HK-2 (cell line): Measurements from ENCODE around the gene UBE2S.

Experiments
- DNase-seq: peaks from one replicate; pipeline ENCODE4 v3.0.0-alpha.2; 2018; ENCODE audit not compliant: unreplicated experiment

Gene UBE2S

DNA sequence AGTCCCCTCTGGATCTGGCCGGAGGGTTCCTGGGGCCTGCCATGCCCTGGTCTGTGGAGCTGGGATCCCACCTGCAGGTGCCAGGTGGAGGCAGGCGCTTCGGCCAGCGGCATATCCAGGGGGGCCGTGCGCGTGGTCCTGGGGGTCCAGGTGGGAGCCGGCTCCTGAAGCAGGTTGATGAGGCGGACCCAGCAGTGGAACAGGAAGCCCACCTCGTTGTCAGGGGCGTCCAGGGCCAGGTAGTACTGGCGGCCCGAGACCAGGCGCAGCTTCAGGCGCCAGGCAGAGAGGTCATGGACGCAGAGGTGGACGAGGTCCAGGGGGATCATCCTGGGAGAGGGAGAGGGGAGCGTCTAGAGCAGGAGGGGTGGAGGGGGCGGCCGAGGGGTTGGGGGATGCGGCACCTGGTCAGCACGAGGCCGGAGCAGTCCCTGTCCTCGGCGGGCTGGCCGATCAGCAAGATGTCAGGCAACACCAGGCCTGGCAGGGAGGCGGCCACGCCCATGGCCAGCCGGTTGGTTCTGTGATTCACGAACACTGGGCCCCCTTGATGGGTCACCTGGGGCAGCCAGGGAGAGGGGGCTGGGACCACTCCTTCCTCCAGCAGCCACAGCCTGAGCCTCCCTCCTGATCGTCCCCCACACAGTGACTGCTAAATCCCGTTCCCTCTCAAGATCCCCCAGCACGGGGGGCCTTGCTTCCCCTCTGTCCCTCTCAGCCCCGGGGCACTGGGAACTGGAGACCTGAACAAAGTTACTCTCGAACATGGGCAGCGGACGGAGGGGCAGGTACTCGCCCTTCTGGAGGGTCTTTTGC lies 45.2 kb downstream of the UBE2S start:
- no peak for DNase-seq

DNA sequence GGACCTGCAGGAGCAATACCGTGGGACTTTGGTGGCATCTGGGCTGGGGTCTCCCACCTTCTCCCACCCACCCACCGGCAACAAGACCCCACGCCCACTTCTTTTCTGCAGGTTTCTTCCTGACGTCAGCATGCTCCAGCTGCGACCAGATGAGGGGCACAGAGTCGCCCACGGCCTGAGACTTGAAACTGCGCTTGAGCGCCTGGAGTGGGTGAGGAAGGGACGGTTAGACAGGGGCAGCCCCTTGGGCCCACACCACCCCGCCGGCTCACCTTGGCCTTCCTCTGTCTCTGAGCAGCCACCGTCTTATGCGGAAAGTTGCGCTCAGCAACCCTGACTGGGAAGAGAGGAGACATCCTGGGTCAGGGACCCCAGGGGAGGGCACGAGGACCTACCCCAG lies 46.7 kb downstream of the UBE2S start:
- DNase-seq: no peak

DNA sequence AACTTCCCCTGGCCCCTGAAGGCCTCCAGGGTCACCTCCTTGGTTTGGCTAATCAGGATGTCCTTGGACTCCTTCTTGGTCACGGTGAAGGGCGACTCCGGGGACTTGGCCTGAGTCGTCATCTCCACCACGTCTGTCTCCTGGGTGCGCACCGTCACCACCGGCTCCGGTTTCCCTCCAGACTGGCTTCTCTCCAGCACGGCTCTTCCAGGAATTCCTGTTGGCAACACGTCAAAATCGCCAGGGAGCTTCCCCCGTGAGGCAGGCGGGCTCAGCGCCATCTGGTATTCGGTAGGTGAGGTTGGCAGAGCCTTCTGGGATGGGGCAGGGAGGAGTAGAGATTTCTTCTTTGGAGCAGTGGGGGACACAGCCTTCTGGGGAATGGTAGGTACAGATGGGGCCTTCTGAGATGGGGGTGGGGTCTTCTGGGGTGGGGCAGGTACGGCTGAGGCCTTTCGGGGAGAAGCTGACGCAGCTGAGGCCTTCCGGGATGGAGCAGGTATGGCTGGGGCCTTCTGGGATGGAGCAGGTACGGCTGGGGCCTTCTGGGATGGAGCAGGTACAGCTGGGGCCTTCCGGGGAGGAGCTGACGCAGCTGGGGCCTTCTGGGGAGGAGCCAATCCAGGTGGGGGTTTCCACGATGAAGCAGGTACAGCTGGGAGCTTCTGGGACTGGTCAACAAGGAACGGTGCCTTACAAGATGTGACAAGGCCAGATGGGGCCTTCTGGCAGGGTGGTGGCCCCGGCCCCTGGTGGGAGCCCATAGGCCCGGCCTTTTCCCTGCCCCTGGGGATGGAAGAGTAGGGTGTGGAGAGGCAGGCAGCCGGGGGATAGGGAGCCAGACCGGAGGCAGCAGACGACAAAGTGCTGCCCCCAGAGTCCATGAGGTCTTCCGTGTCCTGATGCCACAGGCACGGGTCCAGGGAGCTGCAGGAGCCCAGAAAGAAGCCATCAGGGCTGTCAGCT lies 48.4 kb downstream of the UBE2S start:
- DNase-seq: no peak

DNA sequence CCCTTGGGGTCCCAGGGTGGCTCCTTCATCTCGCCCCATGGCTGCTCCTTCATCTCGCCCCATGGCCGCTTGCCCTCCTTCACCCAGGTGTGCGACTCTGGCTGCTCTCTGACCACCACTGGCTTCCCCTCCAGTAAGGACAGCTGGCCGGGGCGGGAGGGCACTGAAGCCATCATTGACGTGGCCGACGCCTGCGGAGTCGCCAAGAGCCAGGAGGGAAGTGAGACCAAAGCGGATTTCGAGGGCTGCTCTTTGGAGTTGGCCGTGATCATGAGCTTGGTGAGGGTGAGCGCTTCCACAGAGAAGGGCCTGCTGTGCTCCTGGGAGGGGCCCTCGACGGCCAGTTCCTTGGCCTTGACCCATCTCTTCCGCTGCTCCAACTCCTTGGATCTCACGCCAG lies 49.1 kb downstream of the UBE2S start:
- no peak for DNase-seq

DNA sequence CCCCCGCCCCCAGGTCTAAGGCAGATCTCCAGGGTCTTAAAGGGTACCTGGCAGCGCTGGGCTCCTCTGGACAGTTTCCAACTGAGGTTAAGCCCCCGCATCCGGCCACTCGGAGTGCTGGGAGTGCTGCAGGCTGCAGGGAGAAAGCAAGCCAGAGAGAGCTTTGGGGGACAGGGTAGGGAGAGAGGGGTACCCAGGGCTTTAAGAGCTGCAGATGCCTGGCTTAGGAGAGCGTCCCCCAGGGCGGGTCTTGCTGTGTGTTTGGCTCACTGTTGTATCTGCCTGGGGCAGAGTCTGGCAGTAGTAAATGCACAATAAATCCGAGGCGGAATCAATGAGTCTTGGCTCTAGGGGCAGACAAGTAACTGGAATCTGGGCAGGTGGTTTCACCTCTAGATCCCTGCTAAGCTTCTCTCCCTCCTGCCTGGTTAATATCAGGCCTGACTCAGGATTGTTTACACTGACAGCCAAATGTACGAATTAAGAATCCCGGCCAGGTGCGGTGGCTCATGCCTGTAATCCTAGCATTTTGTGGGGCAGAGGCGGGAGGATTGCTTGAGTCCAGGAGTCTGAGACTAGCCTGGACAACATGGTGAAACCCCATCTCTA lies 52.3 kb downstream of the UBE2S start:
- DNase-seq: no peak

DNA sequence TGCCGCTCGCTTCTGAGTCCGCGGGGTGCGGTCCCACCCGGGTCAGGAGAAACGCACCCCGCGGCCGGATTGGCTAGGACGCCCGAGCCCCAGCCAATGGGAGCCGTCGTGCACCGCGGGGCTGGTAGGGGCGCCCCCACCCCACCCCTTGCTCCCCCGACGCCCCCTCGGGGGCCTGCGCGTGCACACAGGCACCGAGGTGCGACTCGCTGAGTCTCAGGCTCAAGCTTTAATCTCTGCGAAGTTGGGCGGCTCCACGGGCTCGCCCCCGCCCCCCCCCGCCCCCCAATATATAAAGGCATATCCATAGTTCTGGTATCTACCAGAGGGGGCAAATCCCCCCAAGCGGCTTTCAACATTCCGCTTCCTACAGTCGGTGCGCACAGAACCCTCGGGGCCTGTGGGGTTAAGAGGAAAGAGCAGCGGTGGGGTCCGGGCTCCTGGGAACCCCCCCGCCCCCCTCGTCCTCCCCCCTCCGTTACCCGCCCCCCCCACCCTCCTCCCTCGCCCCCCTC lies 52.8 kb downstream of the UBE2S start, which contains the start of gene COX6B2:
Gene COX6B2, minus strand, starts transcription at position 22 of the 515 bp plus-strand sequence. CDS start 198 bp downstream, outside the sequence.
- no peak for DNase-seq

DNA sequence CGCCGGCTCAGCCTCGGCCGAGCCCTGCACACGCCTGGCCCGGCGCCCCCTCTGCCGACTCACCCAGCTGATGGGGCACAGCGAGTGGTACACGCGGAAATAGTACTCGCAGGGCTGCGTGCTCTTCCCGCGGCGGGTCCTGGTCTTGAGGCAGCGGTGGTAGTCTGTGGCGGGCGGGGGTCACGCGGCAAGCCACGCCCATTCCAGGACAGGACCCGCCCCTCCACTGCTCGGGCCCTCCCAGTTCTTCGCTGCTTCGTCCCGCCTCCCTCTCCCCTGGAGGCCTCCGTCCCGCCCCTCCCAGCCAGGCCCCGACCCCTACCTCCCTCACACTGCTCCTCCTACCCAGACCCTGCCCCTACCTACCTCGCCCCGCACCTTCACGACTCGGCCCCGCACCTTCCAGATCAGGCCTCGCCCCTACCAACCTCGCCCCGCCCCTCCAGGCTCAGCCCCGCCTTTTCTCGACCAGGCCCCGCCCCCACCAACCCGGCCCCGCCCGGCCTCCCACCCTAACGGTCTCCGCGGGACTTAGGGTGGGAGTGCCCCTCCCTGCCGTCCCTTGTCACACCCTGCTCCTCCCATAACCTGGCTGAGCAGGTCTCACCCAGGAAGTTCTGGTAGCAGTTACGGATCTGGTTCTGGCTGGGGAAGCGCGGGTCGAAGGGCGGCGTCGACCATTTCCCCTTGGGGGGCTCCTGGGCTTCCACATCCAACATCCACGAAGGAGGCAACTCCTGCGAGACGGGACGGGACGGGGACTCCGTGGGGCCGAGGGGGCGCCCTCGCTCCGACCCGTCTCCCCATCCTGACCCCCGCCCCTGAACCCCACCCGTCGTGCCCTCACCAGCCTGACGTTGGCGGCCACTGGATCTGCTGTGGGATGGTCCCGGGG lies 53.5 kb downstream of the UBE2S start:
- peak; percentile 67 for DNase-seq

DNA sequence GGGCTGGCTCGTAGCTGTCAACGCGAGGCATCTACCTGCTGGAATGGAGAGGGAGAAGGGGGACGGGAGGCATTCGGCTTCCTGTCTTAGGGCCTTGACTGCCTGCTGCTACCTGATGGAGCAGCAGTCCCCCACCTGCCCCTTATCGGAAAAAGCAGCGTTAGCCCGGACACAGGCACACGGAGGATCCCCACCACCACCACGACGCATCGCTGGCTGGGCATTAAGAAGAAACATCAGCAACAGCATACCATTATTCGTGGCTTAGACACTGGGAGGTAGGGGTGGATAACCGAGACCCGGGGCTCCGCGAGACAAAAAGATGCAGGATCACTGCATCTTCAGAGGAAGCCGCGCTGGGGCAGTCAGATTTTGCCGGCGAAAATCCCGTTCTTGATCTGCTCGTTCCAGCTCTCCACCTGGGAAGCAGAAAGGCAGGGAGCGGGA lies 54.2 kb downstream of the UBE2S start:
- no peak for DNase-seq

DNA sequence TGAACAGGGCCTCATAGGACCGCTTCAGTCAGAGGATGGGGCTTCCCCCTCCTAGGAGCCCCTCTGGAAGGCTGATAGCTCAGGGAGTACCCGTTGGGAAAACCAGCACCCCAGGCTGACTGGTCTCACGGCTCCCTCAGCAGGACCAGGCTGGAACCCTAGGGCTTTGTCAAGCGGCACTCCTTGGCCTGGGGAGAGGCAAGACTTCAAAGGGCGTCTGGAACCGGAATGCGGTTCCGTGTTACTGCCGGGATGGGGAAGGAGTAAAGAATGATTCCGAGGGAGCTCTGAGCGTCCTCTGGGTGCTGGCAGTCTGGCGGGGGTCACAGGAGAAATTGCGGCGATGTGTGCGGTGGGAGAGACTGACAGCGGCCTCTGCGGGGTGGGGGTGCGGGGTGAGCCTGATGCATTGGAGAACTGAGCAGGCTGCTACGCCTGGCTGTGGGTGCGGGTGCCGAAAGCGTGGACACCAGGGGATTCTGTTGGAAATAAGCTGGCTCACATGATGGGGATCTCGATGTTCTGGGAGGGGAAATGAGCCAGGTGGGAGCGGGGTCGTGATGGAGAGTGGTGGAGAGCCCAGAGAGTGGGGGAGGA lies 54.9 kb downstream of the UBE2S start:
- no peak for DNase-seq

DNA sequence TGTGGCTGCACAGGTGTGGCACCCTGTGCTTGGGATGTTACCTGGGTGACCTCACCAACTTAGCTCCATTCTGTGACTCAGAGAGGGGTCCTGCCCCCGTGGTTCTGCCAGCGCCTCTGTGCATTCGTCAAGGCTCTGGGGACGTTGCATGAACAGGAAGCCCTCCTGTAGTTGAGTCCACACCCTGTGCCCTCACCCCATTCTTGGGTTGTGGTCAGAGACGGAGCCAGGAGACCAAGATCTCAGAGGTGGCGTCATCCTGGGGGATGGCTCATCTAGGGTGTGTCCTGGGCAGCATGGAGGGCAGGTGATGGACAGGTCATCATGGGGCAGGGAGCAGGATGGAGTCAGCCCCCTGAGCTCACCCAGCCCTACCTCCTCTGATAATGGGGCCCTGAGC lies 55.5 kb downstream of the UBE2S start:
- no peak for DNase-seq

DNA sequence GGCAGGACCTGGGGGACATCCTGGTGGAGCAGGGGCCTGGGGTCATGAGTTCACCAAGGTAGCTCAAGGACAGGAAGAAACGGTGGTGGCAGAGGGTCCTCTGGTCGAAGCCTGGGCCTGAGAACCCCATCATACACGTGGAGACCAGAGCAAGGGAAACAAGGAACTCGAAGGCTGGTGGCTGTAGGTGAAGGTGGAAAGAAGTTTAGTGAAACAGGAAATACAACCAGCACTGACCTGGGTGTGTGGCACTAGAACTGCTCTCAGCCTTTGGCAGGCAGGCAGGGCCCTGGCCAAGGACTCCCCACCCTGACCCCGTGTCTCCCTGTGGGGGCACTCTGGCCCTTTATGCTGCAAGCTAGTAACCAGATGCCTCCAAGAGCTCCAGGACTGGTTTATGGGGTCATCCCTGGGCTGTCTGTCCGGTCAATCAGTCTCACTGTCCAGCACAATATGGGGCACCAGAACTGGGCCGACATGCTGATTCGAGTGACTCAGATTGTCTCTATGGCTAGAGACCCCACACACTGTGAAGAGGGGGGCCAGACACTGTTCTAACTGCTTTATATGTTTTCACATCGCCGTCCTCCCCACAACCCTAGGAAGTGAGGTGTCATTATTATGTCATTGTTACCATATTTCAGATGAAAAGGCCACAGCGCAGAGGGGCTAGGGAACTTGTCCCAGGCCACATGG lies 56.8 kb downstream of the UBE2S start:
- no peak for DNase-seq
